Neural progenitor cell (in vitro differentiated cells): ENCODE data around the gene KRT80. TPM values are rescaled to one million over a fixed set of nuclear protein-coding genes. Genes with fewer than 3 reads are reported as not detected.

Experiments used
- DNase-seq: peaks from one replicate; pipeline ENCODE4 v3.0.0-alpha.2; 2016; ENCODE audit warnings: low spot score
- H2AFZ ChIP-seq: fragments of 200-600 bp; sonication (generic); replicated peaks from 2 replicates; pipeline ENCODE4 v1.6.1; 2016; ENCODE audit warnings: antibody characterized with exemption
- H3F3A ChIP-seq: fragments of 200-600 bp; sonication (generic); 2 replicates; pipeline ENCODE4 v1.6.1; 2016; ENCODE audit warnings: antibody characterized with exemption, low read depth
- H3K27ac ChIP-seq: fragments of 200-600 bp; sonication (generic); 2 replicates; pipeline ENCODE4 v1.5.1; 2016; ENCODE audit warnings: mild to moderate bottlenecking
- H3K27me3 ChIP-seq: fragments of 200-600 bp; sonication (generic); 2 replicates; pipeline ENCODE4 v1.6.1; 2016; ENCODE audit warnings: mild to moderate bottlenecking, moderate library complexity
- H3K36me3 ChIP-seq: fragments of 200-600 bp; sonication (generic); 2 replicates; pipeline ENCODE4 v1.5.1; 2016
- H3K4me1 ChIP-seq: fragments of 200-600 bp; sonication (generic); 2 replicates; pipeline ENCODE4 v1.6.1; 2016; ENCODE audit warnings: mixed run types
- H3K4me2 ChIP-seq: fragments of 200-600 bp; sonication (generic); 2 replicates; pipeline ENCODE4 v1.6.1; 2016
- H3K4me3 ChIP-seq: fragments of 200-600 bp; sonication (generic); 2 replicates; pipeline ENCODE4 v1.5.1; 2016
- H3K79me2 ChIP-seq: fragments of 200-600 bp; sonication (generic); 2 replicates; pipeline ENCODE4 v1.6.1; 2016; ENCODE audit warnings: low read depth
- H3K9ac ChIP-seq: fragments of 200-600 bp; sonication (generic); 2 replicates; pipeline ENCODE4 v1.6.1; 2016
- H3K9me3 ChIP-seq: fragments of 200-600 bp; sonication (generic); 2 replicates; pipeline ENCODE4 v1.5.1; 2016; ENCODE audit warnings: low read depth
- H4K20me1 ChIP-seq: fragments of 200-600 bp; sonication (generic); 2 replicates; pipeline ENCODE4 v1.6.1; 2016; ENCODE audit warnings: low read depth
- H3K27ac Mint-ChIP-seq: 3 replicates; pipeline ENCODE4 v1.8.0; 2021; ENCODE audit warnings: mixed read lengths
- H3K27me3 Mint-ChIP-seq: 2 replicates; pipeline ENCODE4 v1.8.0; 2022; ENCODE audit warnings: low read depth, mild to moderate bottlenecking, inconsistent platforms, moderate library complexity, mixed read lengths; ENCODE audit not compliant: insufficient read depth
- H3K36me3 Mint-ChIP-seq: 3 replicates; pipeline ENCODE4 v1.8.0; 2021; ENCODE audit warnings: mixed read lengths
- H3K4me1 Mint-ChIP-seq: 3 replicates; pipeline ENCODE4 v1.8.0; 2021; ENCODE audit warnings: mixed read lengths
- H3K4me3 Mint-ChIP-seq: 3 replicates; pipeline ENCODE4 v1.8.0; 2021; ENCODE audit warnings: mild to moderate bottlenecking, moderate library complexity, mixed read lengths
- H3K9me3 Mint-ChIP-seq: 3 replicates; pipeline ENCODE4 v1.8.0; 2020; ENCODE audit warnings: mixed read lengths
- EZH2 ChIP-seq: fragments of 200-600 bp; sonication (generic); IDR thresholded peaks from 2 replicates; pipeline ENCODE4 v1.6.1; 2017; ENCODE audit warnings: antibody characterized with exemption, mild to moderate bottlenecking, moderate library complexity
- EZH2phosphoT487 ChIP-seq: fragments of 200-600 bp; sonication (generic); IDR thresholded peaks from 2 replicates; pipeline ENCODE4 v1.6.1; 2017; ENCODE audit warnings: antibody characterized with exemption
- total RNA-seq: library from RNA; depleted of rRNA; stranded (reverse); fragments of >200 nt; gene quantifications from 2 replicates; pipeline ENCODE4 v1.2.3, GENCODE V29; 2015; ENCODE audit warnings: low replicate concordance
- TF ChIP-seq, protein P1 (sequence below): fragments of 200-600 bp; sonication (generic); IDR thresholded peaks from 2 replicates; pipeline ENCODE4 v1.5.1; 2017; ENCODE audit warnings: antibody characterized with exemption, mild to moderate bottlenecking

Gene KRT80
- total RNA-seq, 1 donor from 2014 or later, result not detected

GRCh38 chr12:52232203-52232673 lies 40.4 kb upstream of the KRT80 start:
- Histone ChIP-seq H3K4me3 (peak overlapping the region; percentile 54), H3F3A (peaks cover 6% of the 10 kb centered on the region), H3K36me3 (no peaks in the 10 kb centered on the region), H3K9ac (no peak overlapping the region), H3K27ac (no peak overlapping the region), H3K4me2 (peak overlapping the region; percentile 95), H3K27me3 (peaks cover 56% of the 10 kb centered on the region), H3K4me1 (peaks cover 12% of the 10 kb centered on the region), H2AFZ (peak overlapping the region; percentile 90), H4K20me1 (no peaks in the 10 kb centered on the region), H3K9me3 (no peaks in the 10 kb centered on the region), H3K79me2 (no peaks in the 10 kb centered on the region)
- DNase-seq, result no peak
- no peaks in the 10 kb centered on the region for H3K36me3 Mint-ChIP-seq
- H3K4me3 Mint-ChIP-seq, result peak overlapping the region; percentile 36
- H3K27ac Mint-ChIP-seq, result no peak overlapping the region
- no peak for TF ChIP-seq EZH2
- TF ChIP-seq EZH2phosphoT487, result no peak
- TF ChIP-seq, protein P1, sequence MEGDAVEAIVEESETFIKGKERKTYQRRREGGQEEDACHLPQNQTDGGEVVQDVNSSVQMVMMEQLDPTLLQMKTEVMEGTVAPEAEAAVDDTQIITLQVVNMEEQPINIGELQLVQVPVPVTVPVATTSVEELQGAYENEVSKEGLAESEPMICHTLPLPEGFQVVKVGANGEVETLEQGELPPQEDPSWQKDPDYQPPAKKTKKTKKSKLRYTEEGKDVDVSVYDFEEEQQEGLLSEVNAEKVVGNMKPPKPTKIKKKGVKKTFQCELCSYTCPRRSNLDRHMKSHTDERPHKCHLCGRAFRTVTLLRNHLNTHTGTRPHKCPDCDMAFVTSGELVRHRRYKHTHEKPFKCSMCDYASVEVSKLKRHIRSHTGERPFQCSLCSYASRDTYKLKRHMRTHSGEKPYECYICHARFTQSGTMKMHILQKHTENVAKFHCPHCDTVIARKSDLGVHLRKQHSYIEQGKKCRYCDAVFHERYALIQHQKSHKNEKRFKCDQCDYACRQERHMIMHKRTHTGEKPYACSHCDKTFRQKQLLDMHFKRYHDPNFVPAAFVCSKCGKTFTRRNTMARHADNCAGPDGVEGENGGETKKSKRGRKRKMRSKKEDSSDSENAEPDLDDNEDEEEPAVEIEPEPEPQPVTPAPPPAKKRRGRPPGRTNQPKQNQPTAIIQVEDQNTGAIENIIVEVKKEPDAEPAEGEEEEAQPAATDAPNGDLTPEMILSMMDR, result no peak
- H3K4me1 Mint-ChIP-seq, result peaks cover 26% of the 10 kb centered on the region
- H3K9me3 Mint-ChIP-seq, result no peaks in the 10 kb centered on the region
- peaks cover 30% of the 10 kb centered on the region for H3K27me3 Mint-ChIP-seq

- no peaks in the 10 kb centered on the region for H3K36me3 ChIP-seq
- Mint-ChIP-seq H3K9me3 (no peaks in the 10 kb centered on the region), H3K27ac (no peak overlapping the region), H3K4me3 (peak overlapping the region; percentile 28), H3K36me3 (no peaks in the 10 kb centered on the region), H3K27me3 (peaks cover 31% of the 10 kb centered on the region), H3K4me1 (peaks cover 22% of the 10 kb centered on the region)
- no peak overlapping the region for H3K27ac ChIP-seq
- H2AFZ ChIP-seq, result no peak overlapping the region
- H3F3A ChIP-seq, result peaks cover 6% of the 10 kb centered on the region
- H4K20me1 ChIP-seq, result no peaks in the 10 kb centered on the region
- DNase-seq, result no peak
- no peaks in the 10 kb centered on the region for H3K9me3 ChIP-seq
- TF ChIP-seq EZH2 (no peak), EZH2phosphoT487 (no peak)
- TF ChIP-seq, protein P1, result no peak
- no peaks in the 10 kb centered on the region for H3K79me2 ChIP-seq
- H3K27me3 ChIP-seq, result peaks cover 60% of the 10 kb centered on the region
- H3K4me3 ChIP-seq, result no peak overlapping the region
- H3K9ac ChIP-seq, result no peak overlapping the region
- no peak overlapping the region for H3K4me2 ChIP-seq
- H3K4me1 ChIP-seq, result peaks cover 12% of the 10 kb centered on the region
Observed at GRCh38 chr12:52231305-52232202, 39.7 kb upstream of the KRT80 start.

- Histone ChIP-seq H3K36me3 (no peaks in the 10 kb centered on the region), H2AFZ (no peak overlapping the region), H3K27ac (no peak overlapping the region), H3K9ac (no peak overlapping the region), H3K9me3 (no peaks in the 10 kb centered on the region), H4K20me1 (no peaks in the 10 kb centered on the region), H3F3A (peaks cover 6% of the 10 kb centered on the region), H3K27me3 (peaks cover 61% of the 10 kb centered on the region), H3K4me1 (peaks cover 12% of the 10 kb centered on the region), H3K4me2 (no peak overlapping the region), H3K79me2 (no peaks in the 10 kb centered on the region), H3K4me3 (no peak overlapping the region)
- TF ChIP-seq, protein P1, result no peak
- no peak for TF ChIP-seq EZH2phosphoT487
- H3K9me3 Mint-ChIP-seq, result no peaks in the 10 kb centered on the region
- H3K4me1 Mint-ChIP-seq, result peaks cover 22% of the 10 kb centered on the region
- peaks cover 31% of the 10 kb centered on the region for H3K27me3 Mint-ChIP-seq
- no peak overlapping the region for H3K4me3 Mint-ChIP-seq
- H3K27ac Mint-ChIP-seq, result peak overlapping the region; percentile 67
- no peaks in the 10 kb centered on the region for H3K36me3 Mint-ChIP-seq
- DNase-seq, result peak; percentile 44
Observed at GRCh38 chr12:52230364-52231281, 38.8 kb upstream of the KRT80 start.
